Osteoblast (primary cell): Measurements from ENCODE around the gene DPP6. TPM values are rescaled to one million over a fixed set of nuclear protein-coding genes. Genes with fewer than 3 reads are reported as not detected.

Source experiments
- DNase-seq: peaks from one replicate; pipeline ENCODE4 v3.0.0; 2011; ENCODE audit warnings: low spot score, mixed read lengths; ENCODE audit not compliant: insufficient read length; ENCODE audit errors: missing footprints
- H2AFZ ChIP-seq: 2 replicates; pipeline ENCODE4 v1.6.0; 2011; ENCODE audit warnings: mild to moderate bottlenecking, low read length
- H3K27ac ChIP-seq: 2 replicates; pipeline ENCODE4 v1.5.1; 2011; ENCODE audit warnings: mild to moderate bottlenecking, low read depth, low read length, moderate library complexity
- H3K27me3 ChIP-seq: 2 replicates; pipeline ENCODE4 v1.6.0; 2012; ENCODE audit warnings: mild to moderate bottlenecking, control low read depth, inconsistent platforms, low read length, moderate library complexity; ENCODE audit not compliant: insufficient read depth
- H3K36me3 ChIP-seq: 2 replicates; pipeline ENCODE4 v1.5.1; 2011; ENCODE audit warnings: mild to moderate bottlenecking, low read length, control low read depth, moderate library complexity; ENCODE audit not compliant: insufficient read depth
- H3K4me1 ChIP-seq: 2 replicates; pipeline ENCODE4 v1.5.1; 2011; ENCODE audit warnings: mild to moderate bottlenecking, low read length, control low read depth, moderate library complexity; ENCODE audit not compliant: insufficient read depth
- H3K4me2 ChIP-seq: 2 replicates; pipeline ENCODE4 v1.6.0; 2011; ENCODE audit warnings: mild to moderate bottlenecking, low read length; ENCODE audit not compliant: insufficient read depth
- H3K4me3 ChIP-seq: fragments of 200-600 bp; sonication (generic); 3 replicates; pipeline ENCODE4 v1.5.1; 2012; ENCODE audit warnings: mild to moderate bottlenecking, low read length, inconsistent platforms; ENCODE audit not compliant: insufficient read depth
- H3K79me2 ChIP-seq: 2 replicates; pipeline ENCODE4 v1.6.0; 2012; ENCODE audit warnings: mild to moderate bottlenecking, low read length, control low read depth, inconsistent platforms; ENCODE audit not compliant: insufficient read depth
- H3K9me3 ChIP-seq: 2 replicates; pipeline ENCODE4 v1.5.1; 2011; ENCODE audit warnings: low read depth, low read length, control low read depth
- H4K20me1 ChIP-seq: 2 replicates; pipeline ENCODE4 v1.6.0; 2012; ENCODE audit warnings: mild to moderate bottlenecking, low read length, control low read depth; ENCODE audit not compliant: insufficient read depth
- CTCF ChIP-seq: IDR thresholded peaks from 2 replicates; pipeline ENCODE4 v1.5.1; 2011; ENCODE audit warnings: mild to moderate bottlenecking, low read depth, low read length, moderate library complexity; ENCODE audit errors: extremely low read depth
- total RNA-seq: library from RNA; depleted of rRNA; stranded (reverse); fragments of >200 nt; gene quantifications from 2 replicates; pipeline ENCODE4 v1.2.3, GENCODE V29; 2012

DPP6 gene
- total RNA-seq, 1 donor, result not detected

GRCh38 chr7:154892459-154892858, 840.3 kb downstream of the DPP6 start:
- Histone ChIP-seq H3K79me2 (no peaks in the 10 kb centered on the region), H4K20me1 (no peaks in the 10 kb centered on the region), H3K4me2 (no peak overlapping the region), H3K36me3 (no peaks in the 10 kb centered on the region), H3K4me3 (no peak overlapping the region), H2AFZ (no peak overlapping the region), H3K27ac (no peak overlapping the region), H3K27me3 (no peaks in the 10 kb centered on the region), H3K9me3 (no peaks in the 10 kb centered on the region), H3K4me1 (no peaks in the 10 kb centered on the region)
- DNase-seq, result no peak
- TF ChIP-seq CTCF, result no peak

GRCh38 chr7:154896076-154896475, 843.9 kb downstream of the DPP6 start:
- Histone ChIP-seq H3K4me1 (no peaks in the 10 kb centered on the region), H3K4me2 (no peak overlapping the region), H3K9me3 (no peaks in the 10 kb centered on the region), H3K4me3 (no peak overlapping the region), H3K36me3 (no peaks in the 10 kb centered on the region), H3K27me3 (no peaks in the 10 kb centered on the region), H4K20me1 (no peaks in the 10 kb centered on the region), H2AFZ (no peak overlapping the region), H3K27ac (no peak overlapping the region), H3K79me2 (no peaks in the 10 kb centered on the region)
- no peak for TF ChIP-seq CTCF
- DNase-seq, result peak; percentile 27

GRCh38 chr7:154898973-154899855, 847.0 kb downstream of the DPP6 start:
- no peaks in the 10 kb centered on the region for H3K36me3 ChIP-seq
- TF ChIP-seq CTCF, result no peak
- H3K27me3 ChIP-seq, result no peaks in the 10 kb centered on the region
- H3K4me2 ChIP-seq, result no peak overlapping the region
- H3K27ac ChIP-seq, result no peak overlapping the region
- H2AFZ ChIP-seq, result no peak overlapping the region
- no peak overlapping the region for H3K4me3 ChIP-seq
- no peaks in the 10 kb centered on the region for H4K20me1 ChIP-seq
- H3K9me3 ChIP-seq, result no peaks in the 10 kb centered on the region
- no peaks in the 10 kb centered on the region for H3K79me2 ChIP-seq
- peak; percentile 72 for DNase-seq
- H3K4me1 ChIP-seq, result no peaks in the 10 kb centered on the region

GRCh38 chr7:154899862-154900261, 847.7 kb downstream of the DPP6 start:
- no peak overlapping the region for H3K4me2 ChIP-seq

More at GRCh38 chr7:154899862-154900261, 847.7 kb downstream of the DPP6 start:
- H3K27me3 ChIP-seq, result no peaks in the 10 kb centered on the region
- DNase-seq, result peak; percentile 22
- H3K36me3 ChIP-seq, result no peaks in the 10 kb centered on the region
- H3K4me3 ChIP-seq, result no peak overlapping the region
- H2AFZ ChIP-seq, result no peak overlapping the region
- no peaks in the 10 kb centered on the region for H4K20me1 ChIP-seq
- H3K9me3 ChIP-seq, result no peaks in the 10 kb centered on the region
- no peak overlapping the region for H3K27ac ChIP-seq
- H3K79me2 ChIP-seq, result no peaks in the 10 kb centered on the region
- no peak for TF ChIP-seq CTCF
- H3K4me1 ChIP-seq, result no peaks in the 10 kb centered on the region
